HG02973 (cell line): ENCODE measurements around the gene GFI1B.
"Not testable (repeated sequence)": the region's sequence is repeated elsewhere in the genome, so short reads cannot be mapped to it uniquely, and the experiment has no call there.

ENCODE experiments used
- ATAC-seq: cut with Tn5 transposase; IDR thresholded peaks from one replicate; pipeline ENCODE4 v1.9.1; 2021; ENCODE audit warnings: moderate library complexity; ENCODE audit not compliant: unreplicated experiment

GFI1B gene

GRCh38 chr9:132967908-132968307, 10.6 kb upstream of the GFI1B start:
- not testable (repeated sequence) for ATAC-seq

DNA sequence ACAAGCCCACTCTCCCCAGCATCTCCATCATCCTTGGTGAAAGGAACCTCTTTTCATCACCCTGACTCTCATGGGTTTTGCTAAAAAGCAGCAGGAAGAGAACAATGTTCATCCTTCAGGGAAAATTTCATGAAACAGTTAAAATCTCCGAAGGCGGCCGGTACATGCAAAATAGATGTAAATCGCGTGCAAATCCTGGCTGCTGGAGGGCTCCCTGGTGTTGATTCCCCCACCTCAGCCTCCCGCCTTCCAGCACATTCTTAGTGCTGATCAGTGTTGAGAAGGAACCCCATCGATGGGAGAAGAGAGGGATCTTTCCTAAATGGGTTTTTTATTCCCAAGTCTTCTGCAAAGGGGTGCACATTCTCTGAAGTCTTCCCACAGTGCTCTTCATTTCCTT, 8.7 kb upstream of the GFI1B start:
- no peak for ATAC-seq

- no peak for ATAC-seq
Measured at GRCh38 chr9:132970324-132971062, 8.0 kb upstream of the GFI1B start.

- no peak for ATAC-seq
Measured at GRCh38 chr9:132973166-132973565, 5.3 kb upstream of the GFI1B start.

DNA sequence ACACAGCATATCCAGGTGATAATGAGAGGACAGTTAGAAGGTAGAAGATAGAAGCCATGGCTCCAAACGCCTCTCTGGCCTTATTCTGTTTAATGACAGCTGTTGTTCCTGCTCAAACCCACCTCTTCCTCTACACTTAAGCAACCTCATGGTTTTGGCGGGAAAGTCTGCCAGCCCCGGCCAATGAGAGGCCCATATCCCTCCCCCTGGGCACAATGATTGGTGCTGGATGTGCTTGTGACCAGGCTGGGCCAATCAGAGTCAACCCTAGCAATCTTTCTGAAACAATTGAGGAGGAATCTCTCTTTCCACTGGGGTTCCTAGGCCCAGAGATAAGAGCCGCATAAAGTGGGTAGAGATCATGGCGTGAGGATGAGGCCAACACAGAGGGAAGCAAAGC, 4.8 kb upstream of the GFI1B start:
- ATAC-seq: no peak

GRCh38 chr9:132975961-132976360, 2.5 kb upstream of the GFI1B start:
- no peak for ATAC-seq

- ATAC-seq: no peak
Measured at GRCh38 chr9:132976571-132976970, 1.9 kb upstream of the GFI1B start.

GRCh38 chr9:132978112-132978450, 413 bp upstream of the GFI1B start:
- ATAC-seq: no peak

DNA sequence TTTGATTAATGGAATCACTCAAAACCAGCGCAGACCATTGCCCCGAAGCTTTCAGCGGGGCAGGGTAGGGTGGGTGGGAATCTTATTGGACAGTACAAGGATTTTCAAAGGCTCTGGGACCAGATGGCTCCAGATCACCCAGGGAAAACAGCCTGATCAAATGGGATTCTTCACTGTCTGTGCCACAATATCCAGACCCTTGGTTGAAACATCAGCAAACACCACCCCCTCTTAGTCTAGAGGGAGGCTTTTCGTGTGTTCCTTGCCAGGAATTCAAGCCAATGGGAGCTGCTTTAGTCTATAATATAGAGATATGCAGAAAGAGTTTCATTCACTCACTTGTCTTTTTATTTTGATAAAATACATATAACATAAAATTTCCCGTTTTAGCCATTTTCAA, 1.7 kb downstream of the GFI1B start:
- ATAC-seq: no peak

- no peak for ATAC-seq
Measured at GRCh38 chr9:132982458-132982857, 4.0 kb downstream of the GFI1B start.

GRCh38 chr9:132983491-132984201, 5.2 kb downstream of the GFI1B start:
- no peak for ATAC-seq

DNA sequence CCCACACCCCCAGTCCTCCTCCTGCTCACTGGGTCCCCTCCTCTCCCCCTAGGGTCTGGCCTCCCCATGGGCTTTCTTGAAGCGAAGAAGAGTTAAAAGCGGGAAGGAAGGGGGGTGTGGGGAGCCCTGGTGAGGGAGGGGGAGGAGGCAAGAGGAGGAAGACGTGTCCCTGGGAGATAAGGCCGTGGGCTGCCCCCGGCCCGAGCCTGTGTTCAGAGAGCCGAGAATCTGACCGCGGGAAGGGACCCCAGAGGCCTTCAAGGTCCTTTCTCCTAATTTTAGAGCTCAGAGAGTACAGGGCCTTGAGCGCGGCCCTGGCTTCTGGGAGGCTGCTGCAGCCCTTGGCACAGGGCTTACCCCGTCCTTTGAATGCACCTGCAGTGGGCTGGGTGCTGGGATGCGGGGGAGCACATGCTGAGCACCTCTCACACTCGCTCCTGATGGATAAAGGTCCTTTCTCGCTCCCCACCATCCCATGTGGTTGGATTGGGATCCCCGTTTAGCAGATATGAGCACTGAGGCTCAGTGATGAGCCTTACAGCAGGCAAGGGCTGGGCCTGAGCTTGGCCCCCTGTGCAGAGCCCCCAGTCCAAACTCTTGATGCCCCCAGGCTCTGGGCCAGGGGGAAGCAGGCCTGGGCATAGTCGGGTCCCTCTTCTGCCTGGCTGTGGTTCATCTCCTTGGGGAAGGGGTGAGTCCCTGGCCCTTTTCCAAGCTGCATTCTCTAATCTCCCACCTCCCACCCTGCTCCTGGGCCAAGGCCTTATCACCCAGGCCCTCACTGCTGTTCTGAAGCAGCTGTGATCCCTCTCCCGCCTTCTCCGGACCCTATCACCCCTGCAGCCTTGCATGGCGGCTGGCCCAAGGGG, 5.9 kb downstream of the GFI1B start:
- ATAC-seq: no peak

- no peak for ATAC-seq
Measured at GRCh38 chr9:132985071-132985350, 6.5 kb downstream of the GFI1B start.

DNA sequence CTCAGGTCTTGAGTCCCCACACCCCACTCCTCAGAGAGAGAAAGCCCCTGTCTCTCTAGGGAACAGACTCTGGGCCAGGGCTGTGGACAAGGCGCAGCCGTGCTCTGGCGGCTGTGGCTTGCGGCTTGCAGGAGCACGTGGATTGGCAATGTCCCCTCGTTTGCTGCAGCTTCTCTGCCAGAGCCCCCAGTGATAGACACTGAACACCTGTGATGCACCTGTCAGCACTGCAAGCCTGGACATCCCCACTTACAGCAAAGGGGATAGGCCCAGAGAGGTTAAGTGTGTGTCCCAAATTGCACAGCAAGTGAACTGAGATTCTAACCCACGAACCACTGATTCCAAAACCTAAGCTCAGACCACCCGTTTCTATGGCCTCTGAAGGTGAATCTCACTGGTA, 7.0 kb downstream of the GFI1B start:
- ATAC-seq: no peak

DNA sequence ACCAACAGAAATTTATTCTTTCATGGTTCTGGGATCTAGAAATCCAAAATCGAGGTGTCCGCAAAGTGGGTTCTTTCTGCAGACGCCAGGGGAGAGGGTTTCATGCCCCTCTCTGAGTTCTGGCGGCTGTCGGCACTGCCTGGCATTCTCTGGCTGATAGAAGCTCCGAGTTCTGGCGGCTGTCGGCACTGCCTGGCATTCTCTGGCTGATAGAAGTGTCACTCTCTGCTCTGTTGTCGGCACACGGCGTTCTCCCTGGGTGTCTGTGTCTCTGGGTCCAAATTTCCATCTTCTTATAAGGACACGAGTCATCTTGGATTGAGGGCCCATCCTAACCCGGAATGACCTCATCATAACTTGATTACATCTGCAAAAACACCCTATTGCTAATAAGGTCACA, 7.6 kb downstream of the GFI1B start:
- no peak for ATAC-seq

DNA sequence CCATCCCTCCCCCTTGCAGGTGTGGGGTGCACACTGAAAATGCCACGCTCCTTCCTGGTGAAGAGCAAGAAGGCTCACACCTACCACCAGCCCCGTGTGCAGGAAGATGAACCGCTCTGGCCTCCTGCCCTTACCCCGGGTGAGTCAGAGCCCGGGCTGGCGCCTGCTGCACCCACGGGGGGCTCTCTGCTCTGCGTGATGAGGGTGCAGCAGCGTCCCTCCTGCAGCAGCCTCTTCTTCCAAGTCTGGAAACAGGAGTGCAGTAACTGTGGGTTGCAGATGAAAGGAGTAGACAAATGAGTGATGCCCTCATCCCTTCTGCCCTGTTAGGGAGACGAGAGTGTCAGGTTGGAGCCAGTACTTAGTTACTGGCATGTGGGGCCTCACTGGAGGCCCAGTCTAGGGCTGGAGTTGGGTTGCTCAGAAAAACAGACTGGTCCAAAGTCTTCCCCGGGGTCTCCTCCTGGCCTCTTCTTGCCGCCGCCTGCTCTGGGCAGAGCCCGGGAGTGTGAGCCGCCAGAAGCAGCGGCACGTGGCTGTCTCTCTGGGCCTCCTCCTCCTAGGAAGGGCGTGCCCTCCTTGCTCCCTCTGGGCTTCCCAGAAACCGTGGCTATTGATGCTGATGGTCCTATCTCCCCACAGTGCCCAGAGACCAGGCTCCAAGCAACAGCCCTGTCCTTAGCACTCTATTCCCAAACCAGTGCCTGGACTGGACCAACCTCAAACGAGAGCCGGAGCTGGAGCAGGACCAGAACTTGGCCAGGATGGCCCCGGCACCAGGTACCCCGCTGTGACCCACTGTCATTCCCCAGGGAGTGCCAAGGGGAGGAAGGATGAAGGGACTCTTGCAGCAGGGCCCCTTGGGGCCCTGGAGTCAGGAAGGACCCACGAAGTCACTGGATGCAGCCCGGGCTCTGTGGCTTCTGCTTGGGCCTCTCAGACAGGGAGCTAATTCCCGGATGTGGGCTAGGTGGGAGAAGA, 8.4 kb downstream of the GFI1B start:
- no peak for ATAC-seq

- no peak for ATAC-seq
Measured at GRCh38 chr9:132988244-132989013, 9.9 kb downstream of the GFI1B start.

GRCh38 chr9:132989014-132989310, 10.5 kb downstream of the GFI1B start:
- no peak for ATAC-seq

DNA sequence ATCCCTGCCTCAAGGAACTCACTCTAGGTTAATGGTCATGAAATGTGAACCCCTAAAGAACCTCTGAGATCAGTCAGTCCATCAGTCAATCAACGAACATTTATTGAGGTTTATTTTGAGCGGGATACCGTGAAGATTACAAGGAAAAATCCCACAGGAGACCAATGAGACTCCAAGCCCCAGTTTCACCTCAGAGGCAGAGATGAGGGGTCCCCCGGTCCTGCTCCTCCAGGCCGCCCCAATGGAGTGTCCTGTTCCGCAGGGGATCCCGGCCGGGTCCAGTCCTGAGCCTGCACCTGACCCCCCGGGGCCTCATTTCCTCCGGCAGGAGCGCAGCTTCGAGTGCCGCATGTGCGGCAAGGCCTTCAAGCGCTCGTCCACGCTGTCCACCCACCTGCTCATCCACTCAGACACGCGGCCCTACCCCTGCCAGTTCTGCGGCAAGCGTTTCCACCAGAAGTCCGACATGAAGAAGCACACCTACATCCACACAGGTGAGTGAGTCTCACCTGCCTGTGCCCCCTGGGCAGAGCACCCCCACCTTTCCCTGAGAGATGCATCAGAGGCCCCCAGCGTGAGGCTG, 11.0 kb downstream of the GFI1B start:
- no peak for ATAC-seq

GRCh38 chr9:132989998-132990557, 11.6 kb downstream of the GFI1B start:
- not testable (repeated sequence) for ATAC-seq
